ENCODE results near the gene BTBD9.

BTBD9 gene

GRCh38 chr6:38508894-38509293 lies 130.8 kb downstream of the BTBD9 start:
- H2AFZ ChIP-seq (ENCODE audit: low read depth, low read length), result no peak overlapping the region
- no peak overlapping the region for H3K9ac ChIP-seq (ENCODE audit: low read depth, low read length)
- H3K9me3 ChIP-seq (ENCODE audit: insufficient read depth, low read length, severe bottlenecking), result no peaks in the 10 kb centered on the region
- H3K36me3 ChIP-seq (ENCODE audit: insufficient read depth, low read length), result no peaks in the 10 kb centered on the region
- H3K4me2 ChIP-seq (ENCODE audit: insufficient read depth, low read length), result no peak overlapping the region
- DNase-seq, result no peak
- no peak overlapping the region for H3K4me3 ChIP-seq (ENCODE audit: low read depth in 1 of 2, low read length in 2 of 2)
- no peaks in the 10 kb centered on the region for H3K79me2 ChIP-seq (ENCODE audit: insufficient read depth, low read length)
- no peaks in the 10 kb centered on the region for H4K20me1 ChIP-seq (ENCODE audit: insufficient read depth, low read length)
- H3K4me1 ChIP-seq (ENCODE audit: insufficient read depth, low read length), result no peaks in the 10 kb centered on the region
- no peak for TF ChIP-seq EZH2 (IDR thresholded peaks at IDR 0.05; ENCODE audit: borderline replicate concordance, low read depth, low read length, severe bottlenecking)
- no peak for TF ChIP-seq CTCF (IDR thresholded peaks at IDR 0.05; ENCODE audit: borderline replicate concordance, extremely low read depth, low read length, poor library complexity, severe bottlenecking)
- no peak for ATAC-seq (ENCODE audit: insufficient read depth, low read depth)
- H3K27me3 ChIP-seq (ENCODE audit: insufficient read depth, low read length, poor library complexity), result no peaks in the 10 kb centered on the region
- H3K27ac ChIP-seq (ENCODE audit: low read length), result no peak overlapping the region

GRCh38 chr6:38508286-38508685 lies 131.4 kb downstream of the BTBD9 start:
- TF ChIP-seq CTCF (IDR thresholded peaks at IDR 0.05; ENCODE audit: borderline replicate concordance, extremely low read depth, low read length, poor library complexity, severe bottlenecking), result no peak
- no peak for TF ChIP-seq EZH2 (IDR thresholded peaks at IDR 0.05; ENCODE audit: borderline replicate concordance, low read depth, low read length, severe bottlenecking)
- DNase-seq (no peak), ATAC-seq (ENCODE audit: insufficient read depth, low read depth) (no peak)

GRCh38 chr6:38507173-38507572 lies 132.6 kb downstream of the BTBD9 start:
- no peaks in the 10 kb centered on the region for H3K4me1 ChIP-seq (ENCODE audit: insufficient read depth, low read length)
- ATAC-seq (ENCODE audit: insufficient read depth, low read depth), result no peak
- no peak overlapping the region for H3K9ac ChIP-seq (ENCODE audit: low read depth, low read length)
- H2AFZ ChIP-seq (ENCODE audit: low read depth, low read length), result no peak overlapping the region
- H4K20me1 ChIP-seq (ENCODE audit: insufficient read depth, low read length), result no peaks in the 10 kb centered on the region
- H3K36me3 ChIP-seq (ENCODE audit: insufficient read depth, low read length), result no peaks in the 10 kb centered on the region
- no peak overlapping the region for H3K27ac ChIP-seq (ENCODE audit: low read length)
- TF ChIP-seq EZH2 (IDR thresholded peaks at IDR 0.05; ENCODE audit: borderline replicate concordance, low read depth, low read length, severe bottlenecking) (no peak), CTCF (IDR thresholded peaks at IDR 0.05; ENCODE audit: borderline replicate concordance, extremely low read depth, low read length, poor library complexity, severe bottlenecking) (no peak)
- no peaks in the 10 kb centered on the region for H3K27me3 ChIP-seq (ENCODE audit: insufficient read depth, low read length, poor library complexity)
- H3K9me3 ChIP-seq (ENCODE audit: insufficient read depth, low read length, severe bottlenecking), result no peaks in the 10 kb centered on the region
- no peak overlapping the region for H3K4me2 ChIP-seq (ENCODE audit: insufficient read depth, low read length)
- DNase-seq, result no peak
- H3K4me3 ChIP-seq (ENCODE audit: low read depth in 1 of 2, low read length in 2 of 2), result no peak overlapping the region
- H3K79me2 ChIP-seq (ENCODE audit: insufficient read depth, low read length), result no peaks in the 10 kb centered on the region

More at GRCh38 chr6:38508286-38508685, 131.4 kb downstream of the BTBD9 start:
- Histone ChIP-seq H3K27me3 (ENCODE audit: insufficient read depth, low read length, poor library complexity) (no peaks in the 10 kb centered on the region), H3K27ac (ENCODE audit: low read length) (no peak overlapping the region), H4K20me1 (ENCODE audit: insufficient read depth, low read length) (no peaks in the 10 kb centered on the region), H3K4me3 (ENCODE audit: low read depth in 1 of 2, low read length in 2 of 2) (no peak overlapping the region), H3K4me1 (ENCODE audit: insufficient read depth, low read length) (no peaks in the 10 kb centered on the region), H3K79me2 (ENCODE audit: insufficient read depth, low read length) (no peaks in the 10 kb centered on the region), H3K9ac (ENCODE audit: low read depth, low read length) (no peak overlapping the region), H2AFZ (ENCODE audit: low read depth, low read length) (no peak overlapping the region), H3K4me2 (ENCODE audit: insufficient read depth, low read length) (no peak overlapping the region), H3K9me3 (ENCODE audit: insufficient read depth, low read length, severe bottlenecking) (no peaks in the 10 kb centered on the region), H3K36me3 (ENCODE audit: insufficient read depth, low read length) (no peaks in the 10 kb centered on the region)

- H2AFZ ChIP-seq (ENCODE audit: low read depth, low read length), result no peak overlapping the region
- no peak for ATAC-seq (ENCODE audit: insufficient read depth, low read depth)
- peaks cover 4% of the 10 kb centered on the region; the same call in 1 of the 2 replicates for H3K4me1 ChIP-seq (ENCODE audit: insufficient read depth, low read length)
- no peaks in the 10 kb centered on the region for H4K20me1 ChIP-seq (ENCODE audit: insufficient read depth, low read length)
- H3K27me3 ChIP-seq (ENCODE audit: insufficient read depth, low read length, poor library complexity), result no peaks in the 10 kb centered on the region
- H3K4me2 ChIP-seq (ENCODE audit: insufficient read depth, low read length), result no peak overlapping the region
- no peak overlapping the region for H3K4me3 ChIP-seq (ENCODE audit: low read depth in 1 of 2, low read length in 2 of 2)
- no peak overlapping the region for H3K9ac ChIP-seq (ENCODE audit: low read depth, low read length)
- no peaks in the 10 kb centered on the region for H3K79me2 ChIP-seq (ENCODE audit: insufficient read depth, low read length)
- TF ChIP-seq EZH2 (IDR thresholded peaks at IDR 0.05; ENCODE audit: borderline replicate concordance, low read depth, low read length, severe bottlenecking) (no peak), CTCF (IDR thresholded peaks at IDR 0.05; ENCODE audit: borderline replicate concordance, extremely low read depth, low read length, poor library complexity, severe bottlenecking) (no peak)
- H3K27ac ChIP-seq (ENCODE audit: low read length), result no peak overlapping the region
- H3K36me3 ChIP-seq (ENCODE audit: insufficient read depth, low read length), result no peaks in the 10 kb centered on the region
- no peaks in the 10 kb centered on the region for H3K9me3 ChIP-seq (ENCODE audit: insufficient read depth, low read length, severe bottlenecking)
- DNase-seq, result no peak
Observed at GRCh38 chr6:38505826-38506225, 133.9 kb downstream of the BTBD9 start.

Measured in DND-41 (cell line).